Caki2 (cell line): Measurements from ENCODE around the gene COPZ1. TPM values are rescaled to one million over a fixed set of nuclear protein-coding genes. Genes with fewer than 3 reads are reported as not detected.
"Not testable (repeated sequence)": the region's sequence is repeated elsewhere in the genome, so short reads cannot be mapped to it uniquely, and the experiment has no call there.

Experiments
- DNase-seq: peaks from one replicate; pipeline ENCODE4 v3.0.0-alpha.2; 2015; ENCODE audit warnings: low read depth
- in situ Hi-C: cut with HindIII; loops from 2 replicates; pipeline ENCODE4 v1.10.0; 2016; ENCODE audit warnings: low sequenced_read_pairs, low pct_unique_long_range_greater_than_20kb, mixed read lengths
- total RNA-seq: library from RNA; depleted of rRNA; stranded (reverse); fragments of >200 nt; shearing (Covaris generic); gene quantifications from 2 replicates; pipeline ENCODE4 v1.2.3, GENCODE V29; 2014; ENCODE audit warnings: low replicate concordance

The COPZ1 gene
- total RNA-seq, 1 experiment from 2014 or later: 493 TPM

DNA sequence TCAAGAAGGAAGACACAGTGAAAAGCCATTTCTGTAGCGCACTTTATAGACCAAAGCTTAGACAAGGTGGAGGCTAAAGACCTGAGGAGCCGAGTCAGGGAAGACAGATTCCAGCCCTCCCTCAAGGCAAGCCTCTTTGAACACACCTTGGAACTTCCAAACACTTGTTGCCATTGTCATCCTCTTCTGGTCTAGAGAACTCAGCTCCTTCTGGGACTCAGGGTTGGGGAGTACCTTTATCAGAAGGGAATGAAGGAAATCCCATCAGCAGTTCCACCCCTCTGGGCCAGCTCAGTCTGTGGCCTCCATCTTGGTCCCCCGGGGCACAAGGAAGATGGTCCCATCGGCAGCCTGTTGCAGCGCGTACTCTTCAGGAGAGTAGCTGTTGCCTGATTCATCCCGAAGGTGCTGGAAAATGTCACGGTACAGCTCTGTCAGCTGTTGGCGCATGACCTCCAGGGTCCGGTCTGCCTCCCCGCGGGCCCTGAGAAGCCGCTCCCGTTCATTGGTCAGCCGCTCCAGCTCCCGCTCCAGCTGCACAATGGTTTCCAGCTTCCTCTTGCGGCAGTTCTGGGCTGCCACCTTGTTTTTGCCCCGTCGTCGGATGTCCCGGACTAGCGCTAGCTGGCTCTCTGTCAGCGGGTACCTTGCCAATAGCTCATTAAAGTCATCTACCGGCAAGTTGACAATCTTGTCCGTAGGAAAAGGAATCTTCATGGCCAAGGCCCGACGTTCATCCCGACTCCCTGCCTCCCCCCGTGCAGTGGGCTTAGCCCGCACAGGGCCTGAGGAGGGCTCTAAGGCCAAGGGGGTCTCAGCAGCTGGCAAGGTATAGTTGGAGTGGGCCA lies 32.6 kb upstream of the COPZ1 start:
- in situ Hi-C loops: loop anchor here (5.0 kb wide), 1 partner anchor 70 kb away; the partner anchor contains the start of gene GPR84
- no peak for DNase-seq

DNA sequence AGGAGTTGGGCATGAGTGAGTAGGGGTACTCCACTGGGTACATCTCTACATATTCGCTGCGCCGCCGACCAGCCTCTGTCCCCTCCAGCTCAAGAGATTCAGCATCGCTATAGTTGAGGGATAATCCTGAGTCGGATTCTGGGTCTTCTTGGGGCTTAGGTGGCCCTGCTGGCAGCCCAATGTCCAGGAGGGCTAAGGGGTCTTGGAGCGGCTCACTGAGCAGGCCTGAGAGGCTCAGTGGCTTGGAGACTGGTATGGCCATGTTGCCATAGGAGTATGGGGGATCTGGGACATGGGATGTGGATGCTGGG lies 32.0 kb upstream of the COPZ1 start:
- DNase-seq: no peak
- in situ Hi-C loops: loop anchor here (5.0 kb wide), 1 partner anchor 69 kb away; the partner anchor contains the start of gene GPR84

DNA sequence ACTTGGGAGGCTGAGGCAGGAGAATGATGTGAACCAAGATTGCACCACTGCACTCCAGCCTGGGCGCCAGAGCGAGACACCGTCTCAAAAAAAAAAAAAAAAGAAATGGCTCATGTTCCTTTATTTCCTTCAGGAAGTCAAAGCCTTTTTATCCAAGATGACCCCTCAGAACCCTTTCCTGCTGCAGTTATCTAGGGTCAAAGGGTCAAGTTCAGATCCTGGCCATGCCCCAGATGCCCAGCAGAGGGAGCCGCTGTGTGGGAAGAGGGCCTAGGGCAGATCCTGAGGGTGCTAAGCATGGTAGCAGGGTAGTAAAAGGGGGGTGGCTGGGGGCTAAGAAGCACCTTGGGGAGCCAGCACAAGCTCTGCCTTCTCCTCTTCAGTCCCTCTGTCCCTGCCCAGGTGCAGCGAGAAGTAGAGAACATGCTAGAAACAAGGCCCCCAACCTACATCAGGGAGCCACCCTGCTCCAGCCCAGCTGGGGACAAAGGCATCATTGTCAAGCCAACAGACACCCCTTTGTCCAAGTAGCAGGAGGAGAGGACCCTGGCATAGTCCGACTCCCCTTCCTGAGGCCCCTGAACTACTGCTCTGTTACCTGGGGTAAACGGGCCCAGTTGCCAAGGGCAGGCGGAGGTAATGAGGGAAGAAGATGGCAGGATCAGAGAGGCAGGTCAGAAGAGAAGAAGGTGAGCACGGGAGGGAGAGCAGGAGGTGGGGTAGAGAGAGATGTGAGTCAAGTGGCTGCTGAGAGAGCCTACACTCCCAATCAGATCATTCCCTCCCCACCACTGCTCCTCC lies 30.6 kb upstream of the COPZ1 start:
- DNase-seq: no peak
- in situ Hi-C loops: loop anchor here (5.0 kb wide), 1 partner anchor 68 kb away; the partner anchor contains the start of gene GPR84

DNA sequence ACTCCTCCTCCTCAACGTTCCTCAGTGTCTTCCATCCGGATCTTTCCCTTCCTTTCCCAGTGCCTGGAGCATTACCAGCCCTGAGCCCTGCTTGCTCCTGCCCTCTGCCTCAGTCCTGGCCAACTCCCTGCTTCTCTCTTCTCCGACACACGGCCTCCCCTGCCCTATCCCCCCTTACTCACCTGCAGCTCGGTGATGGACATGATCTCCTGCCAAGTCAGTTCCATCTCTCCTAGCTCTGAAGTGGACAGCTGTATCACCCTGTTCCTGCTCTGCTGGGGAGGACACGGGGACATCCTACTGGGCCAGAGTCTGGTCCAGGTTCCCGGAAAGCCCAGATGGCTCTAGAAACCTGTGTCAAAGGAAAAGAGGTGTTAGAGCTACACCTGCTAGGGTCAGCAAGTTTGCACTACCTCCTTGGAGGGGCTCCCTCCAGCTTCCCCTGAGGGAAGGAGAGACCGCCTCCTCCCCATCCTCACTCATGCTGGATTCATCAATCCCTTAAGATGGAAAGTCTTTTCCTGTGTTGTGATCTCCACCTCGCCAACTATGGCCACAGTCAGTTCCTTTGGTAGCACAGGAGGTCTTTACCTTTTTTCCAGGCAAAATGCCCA lies 29.9 kb upstream of the COPZ1 start:
- in situ Hi-C loops: loop anchor here (5.0 kb wide), 1 partner anchor 67 kb away; the partner anchor contains the start of gene GPR84

DNA sequence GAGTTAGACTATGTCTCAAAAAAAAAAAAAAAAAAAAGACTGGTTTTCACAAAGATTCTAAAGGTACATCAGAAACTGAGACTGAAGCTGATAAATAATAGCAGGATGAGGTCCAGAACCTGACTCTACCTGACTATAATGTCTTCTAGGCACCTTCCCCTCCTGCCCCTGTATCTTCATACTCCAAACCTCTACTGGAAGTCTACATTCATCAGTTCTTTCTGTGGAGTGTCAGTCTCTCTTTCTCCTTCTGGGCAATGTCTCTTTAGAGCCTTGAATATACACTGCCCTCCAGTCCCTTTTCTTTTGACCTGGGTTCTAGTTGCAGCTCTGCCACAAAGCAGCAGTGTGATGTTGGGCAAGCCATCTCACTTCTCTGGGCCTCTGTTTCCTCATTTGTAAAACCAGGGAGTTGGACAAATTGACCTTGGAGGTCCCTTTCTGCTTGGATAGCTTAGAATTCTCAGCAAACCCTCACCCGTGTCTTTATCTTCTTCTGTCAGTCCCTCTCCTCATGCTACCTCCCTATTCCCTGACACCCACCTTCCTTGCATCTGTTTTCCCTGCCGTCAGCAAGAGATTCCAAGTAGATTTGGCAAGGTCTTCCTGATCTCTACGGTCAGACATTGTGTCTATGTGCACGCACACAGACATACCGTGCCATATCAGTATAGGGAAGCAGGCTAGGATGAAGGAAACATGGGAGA lies 28.4 kb upstream of the COPZ1 start:
- in situ Hi-C loops: no loop called here
- no peak for DNase-seq

More for the DNA sequence above, 29.9 kb upstream of the COPZ1 start:
- no peak for DNase-seq

DNA sequence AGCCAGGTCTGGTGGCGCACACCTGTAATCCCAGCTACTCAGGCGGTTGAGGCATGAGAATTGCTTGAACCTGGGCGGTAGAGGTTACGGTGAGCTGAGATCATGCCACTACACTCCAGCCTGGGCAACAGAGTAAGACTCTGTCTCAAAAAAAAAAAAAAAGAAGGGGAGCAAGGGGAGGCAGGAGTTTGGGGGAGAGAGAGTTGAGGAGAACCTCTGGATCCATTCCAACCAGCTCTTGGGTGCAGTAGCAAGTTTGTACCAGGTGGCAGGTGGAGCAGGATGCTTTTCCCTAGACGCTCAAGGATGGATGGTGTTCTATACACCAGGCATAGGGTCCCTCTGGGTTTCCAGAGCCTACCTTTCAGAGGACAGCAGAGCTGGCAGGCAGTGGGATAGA lies 26.0 kb upstream of the COPZ1 start:
- in situ Hi-C loops: no loop called here
- DNase-seq: no peak

DNA sequence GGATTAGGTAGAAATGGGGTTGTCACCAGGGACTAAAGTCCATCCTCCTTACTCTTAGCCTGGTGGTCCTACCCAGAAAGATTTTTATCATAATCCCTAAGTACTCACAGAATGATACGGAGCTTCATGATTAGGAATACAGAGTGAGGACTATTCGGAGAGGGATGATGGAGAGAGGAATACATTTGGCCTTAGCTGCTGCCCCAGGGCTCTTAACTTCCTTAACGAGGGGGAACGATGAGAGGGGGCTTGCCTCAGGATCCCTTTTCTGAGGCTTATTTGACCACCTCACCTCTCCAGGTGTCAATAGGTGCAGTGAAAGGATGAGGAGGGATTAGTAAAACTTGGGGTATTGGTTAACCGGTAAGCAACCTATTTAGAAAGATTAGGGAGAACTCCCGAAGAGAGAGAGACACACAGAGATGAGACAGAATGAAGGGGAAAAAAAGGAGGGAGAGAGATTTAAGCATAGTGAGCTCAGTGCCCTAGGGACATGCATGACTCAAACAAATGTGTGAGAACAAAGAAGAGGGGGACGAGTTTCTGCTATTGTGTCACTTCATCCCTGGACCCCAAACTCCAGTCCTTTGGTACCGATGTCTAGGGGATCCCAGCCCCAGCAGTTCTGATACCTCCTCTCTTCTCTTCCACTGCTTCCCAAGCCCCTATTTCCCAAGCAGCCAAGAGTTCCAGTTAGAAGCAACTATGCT lies 25.3 kb upstream of the COPZ1 start:
- in situ Hi-C loops: no loop called here
- no peak for DNase-seq

DNA sequence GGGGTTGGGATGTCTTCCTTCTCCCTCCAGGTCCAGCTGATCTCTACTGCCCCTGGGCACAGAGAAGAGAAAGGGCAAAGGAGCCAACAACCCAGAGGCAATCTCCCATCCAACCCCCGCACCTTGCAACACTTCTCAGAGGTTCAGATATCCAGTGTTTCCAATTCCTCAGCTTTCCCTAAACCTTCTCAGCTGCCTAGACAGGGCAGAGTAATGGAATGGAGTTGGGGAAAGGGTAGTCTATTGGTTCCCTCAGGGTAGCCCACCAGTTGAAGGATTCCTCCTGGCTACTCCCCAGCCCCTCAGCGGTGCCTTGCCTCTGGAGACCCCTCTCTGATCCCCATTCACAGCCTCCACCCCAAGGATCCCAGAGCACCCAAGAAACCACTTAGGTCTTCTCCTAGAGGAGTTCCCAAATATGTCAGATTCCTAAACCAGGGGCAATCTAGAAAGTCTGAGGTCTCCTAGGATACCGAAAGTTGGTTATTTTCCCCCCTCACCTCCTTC lies 24.7 kb upstream of the COPZ1 start:
- in situ Hi-C loops: no loop called here

DNA sequence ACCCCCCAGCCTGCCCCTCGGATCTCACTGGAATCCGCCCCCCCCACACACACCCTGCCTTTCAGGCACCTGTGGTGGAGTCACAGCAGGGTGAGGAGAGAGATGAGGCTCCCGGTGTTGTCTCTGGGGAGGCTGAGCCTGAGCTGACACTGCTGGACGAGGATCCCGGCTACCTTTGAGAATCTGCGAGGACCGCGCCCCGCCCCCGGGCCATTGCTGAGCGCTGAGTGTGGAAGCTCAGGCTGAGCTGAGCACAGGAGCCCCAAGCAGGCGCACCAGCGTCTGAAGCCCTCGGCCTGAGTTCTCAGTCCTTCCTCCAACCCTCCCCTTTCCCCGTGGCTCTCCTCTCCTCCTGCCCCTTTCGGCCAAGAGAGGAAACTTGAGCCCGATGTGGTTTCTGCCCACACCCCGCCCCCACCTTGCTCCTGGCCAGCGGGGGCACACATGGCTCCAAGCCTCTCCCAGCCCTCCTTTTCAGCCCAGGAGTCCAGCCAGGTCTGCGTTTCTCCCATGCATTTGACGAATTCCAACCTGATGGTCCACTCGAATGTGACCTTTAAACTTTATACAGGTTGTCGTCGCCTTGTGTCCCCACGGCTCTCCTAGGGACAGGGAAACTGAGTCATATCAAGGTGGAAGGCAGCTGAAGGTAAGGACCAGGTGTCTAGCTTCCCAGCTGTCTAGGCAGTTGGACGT lies 24.1 kb upstream of the COPZ1 start, which contains the start of gene NFE2:
TSS of gene NFE2 (minus strand) at position 284 of the 696 bp plus-strand sequence. CDS start 5,767 bp downstream, outside the sequence.
- DNase-seq: no peak
- in situ Hi-C loops: no loop called here

More for the DNA sequence above, 24.7 kb upstream of the COPZ1 start:
- no peak for DNase-seq

DNA sequence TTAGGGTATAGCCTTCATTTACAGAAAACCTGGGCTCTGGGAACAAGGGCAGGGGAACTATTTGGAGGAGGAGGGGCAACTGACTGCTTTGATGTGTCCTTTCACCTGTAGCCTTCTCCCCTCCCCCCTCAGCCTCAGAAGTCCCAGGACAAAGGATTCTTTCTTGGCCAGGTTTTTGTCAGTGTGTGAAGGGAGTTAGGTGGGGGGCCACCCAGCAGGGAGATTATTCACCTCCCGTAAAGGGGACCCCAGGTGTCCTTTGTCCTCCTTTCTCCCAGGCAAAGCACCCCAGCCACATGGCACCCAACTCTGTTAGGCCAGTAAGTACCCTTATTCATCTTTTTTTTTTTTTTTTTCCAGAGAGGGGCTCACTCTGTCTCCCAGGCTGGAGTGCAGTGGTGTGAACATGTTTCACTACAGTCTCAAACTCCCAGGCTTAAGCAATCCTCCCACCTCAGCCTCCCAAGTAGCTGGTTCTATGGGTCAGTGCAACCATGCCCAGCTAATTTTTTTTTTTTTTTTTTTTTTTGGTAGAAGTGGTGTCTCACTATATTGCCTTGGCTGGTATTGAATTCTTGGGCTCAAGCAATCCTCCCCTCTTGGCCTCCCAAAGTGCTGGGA lies 23.4 kb upstream of the COPZ1 start:
- in situ Hi-C loops: no loop called here
- no peak for DNase-seq

DNA sequence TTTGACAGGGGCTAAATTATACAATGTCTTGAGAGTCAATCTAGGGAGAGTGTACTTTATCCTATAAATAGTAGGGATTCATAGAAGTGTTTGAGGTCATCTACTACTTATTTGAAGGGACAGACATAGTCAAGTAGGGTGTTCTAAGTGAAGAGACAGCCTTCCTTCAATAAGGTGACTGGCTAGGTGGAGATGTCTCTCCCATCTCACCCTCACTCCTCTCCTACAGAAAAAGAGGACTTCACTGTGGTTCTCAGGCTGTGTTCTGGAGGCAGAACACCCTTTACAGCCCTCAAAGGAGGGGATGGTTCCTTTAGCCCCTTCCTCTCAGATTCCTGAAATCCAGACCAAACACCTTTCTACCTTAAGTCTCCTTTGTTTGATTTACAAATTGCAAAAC lies 21.3 kb upstream of the COPZ1 start:
- DNase-seq: no peak
- in situ Hi-C loops: no loop called here

DNA sequence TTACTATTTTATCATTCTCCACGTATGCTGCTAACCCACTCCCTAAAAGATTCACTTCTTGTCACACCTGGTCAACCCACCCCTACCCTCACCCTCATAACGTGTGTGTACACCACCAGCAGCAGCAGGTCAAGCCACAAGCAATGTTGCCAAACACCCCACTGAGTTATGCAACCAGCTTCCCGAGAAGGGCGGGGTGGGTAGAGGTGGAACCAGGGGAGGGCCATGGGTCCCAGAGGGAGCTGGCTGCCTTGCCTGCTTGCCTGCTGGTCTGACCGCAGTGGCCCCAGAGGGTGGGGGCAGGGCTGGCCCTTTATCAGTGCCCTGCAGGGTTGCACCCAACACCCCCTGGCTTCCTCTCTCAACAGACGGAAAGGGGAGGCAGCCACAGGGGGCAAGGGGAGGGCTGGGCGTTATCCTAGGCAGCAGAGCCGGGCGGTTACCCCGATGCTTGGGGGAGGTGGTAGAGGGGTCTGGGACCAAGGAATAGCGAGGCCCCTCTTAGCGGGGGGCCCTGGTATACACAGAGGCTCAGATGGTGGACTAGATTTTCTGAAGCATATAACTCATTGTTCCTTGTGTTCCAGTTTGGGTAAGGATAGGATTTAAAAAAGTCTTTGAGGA lies 20.6 kb upstream of the COPZ1 start:
- in situ Hi-C loops: no loop called here
- no peak for DNase-seq

DNA sequence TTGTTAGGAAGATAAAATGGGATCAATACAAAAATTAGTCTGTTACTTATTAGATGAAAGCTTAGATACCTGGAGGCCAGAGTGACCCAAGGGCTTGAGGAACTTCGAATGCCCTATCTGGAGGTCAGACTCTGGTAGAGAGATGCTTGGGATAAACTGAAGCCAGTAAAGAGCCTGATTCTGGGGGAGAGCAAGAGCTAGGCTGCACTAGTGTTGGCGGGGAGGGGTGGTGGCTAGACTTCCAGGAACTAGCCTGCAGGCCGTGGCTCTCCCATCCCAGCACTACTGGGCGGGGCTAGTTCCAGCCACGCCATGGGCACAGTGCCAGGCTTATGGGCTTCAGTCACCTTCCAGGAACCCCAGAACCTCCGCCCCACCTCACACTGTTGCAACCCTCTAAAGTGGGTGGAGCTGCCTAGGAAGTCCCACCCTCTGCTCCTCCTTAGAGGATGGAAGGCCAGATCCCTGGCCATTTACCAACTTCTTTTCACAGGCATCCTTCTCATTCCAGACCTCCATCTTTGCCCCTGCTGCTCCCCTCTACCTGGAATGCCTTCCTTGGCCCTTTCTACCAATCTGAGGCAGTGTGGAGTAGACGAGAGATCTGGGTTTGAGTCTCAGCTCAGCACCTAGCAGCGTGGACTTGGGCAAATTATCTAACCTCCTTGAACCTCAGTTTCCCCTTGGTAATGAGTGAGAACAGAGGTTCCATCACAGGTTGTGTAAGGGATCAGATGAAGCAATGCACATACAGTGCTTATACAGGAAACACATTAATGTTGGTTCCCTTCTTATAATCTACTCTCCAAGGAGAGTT lies 17.8 kb upstream of the COPZ1 start:
- peak; percentile 87 for DNase-seq
- in situ Hi-C loops: no loop called here

DNA sequence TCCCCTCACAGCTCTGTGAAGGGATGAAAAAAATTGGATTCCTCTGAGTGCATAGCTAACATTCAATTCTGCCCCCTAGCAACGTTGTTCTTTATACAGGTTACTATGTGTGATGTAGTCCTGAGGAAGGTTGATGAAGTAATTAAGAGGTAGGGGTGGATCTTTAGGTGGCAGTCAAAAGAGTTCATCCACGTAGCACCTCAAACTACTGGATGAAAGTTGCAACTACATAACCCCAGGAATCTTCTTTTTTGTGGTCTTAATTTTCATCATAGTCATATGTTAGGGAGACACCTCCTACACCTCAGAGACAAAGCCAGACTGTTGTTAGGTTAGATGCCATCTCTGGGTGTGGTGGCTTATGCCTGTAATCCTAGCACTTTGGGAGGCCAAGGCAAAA lies 13.9 kb upstream of the COPZ1 start:
- no peak for DNase-seq
- in situ Hi-C loops: no loop called here

DNA sequence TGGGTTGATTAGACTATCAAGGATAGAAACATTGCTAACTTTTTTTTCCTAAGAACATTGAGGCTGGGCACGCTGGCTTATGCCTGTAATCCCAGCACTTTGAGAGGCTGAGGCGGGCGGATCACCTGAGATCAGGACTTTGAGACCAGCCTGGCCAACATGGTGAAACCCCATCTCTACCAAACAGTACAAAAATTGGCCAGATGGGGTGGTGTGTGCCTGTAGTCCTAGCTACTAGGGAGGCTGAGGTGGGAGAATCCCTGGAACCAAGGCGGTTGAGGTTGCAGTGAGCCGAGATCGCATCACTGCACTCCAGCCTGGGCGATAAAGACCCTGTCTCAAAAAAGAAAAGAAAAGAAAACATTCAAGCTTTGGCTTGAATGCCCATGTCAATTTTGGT lies 12.6 kb upstream of the COPZ1 start:
- DNase-seq: not testable (repeated sequence)

More for the DNA sequence above, 12.6 kb upstream of the COPZ1 start:
- in situ Hi-C loops: not testable (repeated sequence)
